ENCODE results near the gene FHIT.

FHIT gene

GRCh38 chr3:60336061-60336460, 915.2 kb downstream of the FHIT start:
- Histone ChIP-seq H3K4me3 (ENCODE audit: low read depth, low read length) (no peak overlapping the region), H3K27ac (ENCODE audit: low read depth, low read length) (no peak overlapping the region), H3K9ac (ENCODE audit: low read length) (no peak overlapping the region), H3K4me1 (ENCODE audit: control insufficient read depth, insufficient read depth, low read length) (no peaks in the 10 kb centered on the region), H3K9me3 (ENCODE audit: control insufficient read depth, insufficient read depth, low read depth, low read length) (no peaks in the 10 kb centered on the region), H3K36me3 (ENCODE audit: control insufficient read depth, insufficient read depth, low read length) (no peaks in the 10 kb centered on the region), H3K27me3 (ENCODE audit: control insufficient read depth, insufficient read depth, low read length) (no peaks in the 10 kb centered on the region)

- no peaks in the 10 kb centered on the region for H3K4me1 ChIP-seq (ENCODE audit: control insufficient read depth, insufficient read depth, low read length)
- H3K9ac ChIP-seq (ENCODE audit: low read length) = no peak overlapping the region
- H3K27me3 ChIP-seq (ENCODE audit: control insufficient read depth, insufficient read depth, low read length) = no peaks in the 10 kb centered on the region
- no peak overlapping the region for H3K27ac ChIP-seq (ENCODE audit: low read depth, low read length)
- H3K36me3 ChIP-seq (ENCODE audit: control insufficient read depth, insufficient read depth, low read length) = no peaks in the 10 kb centered on the region
- H3K9me3 ChIP-seq (ENCODE audit: control insufficient read depth, insufficient read depth, low read depth, low read length) = no peaks in the 10 kb centered on the region
- H3K4me3 ChIP-seq (ENCODE audit: low read depth, low read length) = no peak overlapping the region
Measured at GRCh38 chr3:60333710-60334109, 917.5 kb downstream of the FHIT start.

GRCh38 chr3:60330107-60330506, 921.1 kb downstream of the FHIT start:
- H3K9me3 ChIP-seq (ENCODE audit: control insufficient read depth, insufficient read depth, low read depth, low read length) = no peaks in the 10 kb centered on the region
- no peak overlapping the region for H3K27ac ChIP-seq (ENCODE audit: low read depth, low read length)
- no peaks in the 10 kb centered on the region for H3K4me1 ChIP-seq (ENCODE audit: control insufficient read depth, insufficient read depth, low read length)

GRCh38 chr3:60325610-60326170, 925.6 kb downstream of the FHIT start:
- H3K9ac ChIP-seq (ENCODE audit: low read length) = no peak overlapping the region
- no peaks in the 10 kb centered on the region for H3K27me3 ChIP-seq (ENCODE audit: control insufficient read depth, insufficient read depth, low read length)
- no peaks in the 10 kb centered on the region for H3K9me3 ChIP-seq (ENCODE audit: control insufficient read depth, insufficient read depth, low read depth, low read length)
- no peak overlapping the region for H3K27ac ChIP-seq (ENCODE audit: low read depth, low read length)
- H3K4me1 ChIP-seq (ENCODE audit: control insufficient read depth, insufficient read depth, low read length) = peaks cover 10% of the 10 kb centered on the region
- no peak overlapping the region for H3K4me3 ChIP-seq (ENCODE audit: low read depth, low read length)
- H3K36me3 ChIP-seq (ENCODE audit: control insufficient read depth, insufficient read depth, low read length) = no peaks in the 10 kb centered on the region

More at GRCh38 chr3:60330107-60330506, 921.1 kb downstream of the FHIT start:
- no peak overlapping the region for H3K9ac ChIP-seq (ENCODE audit: low read length)
- H3K27me3 ChIP-seq (ENCODE audit: control insufficient read depth, insufficient read depth, low read length) = no peaks in the 10 kb centered on the region
- no peaks in the 10 kb centered on the region for H3K36me3 ChIP-seq (ENCODE audit: control insufficient read depth, insufficient read depth, low read length)
- no peak overlapping the region for H3K4me3 ChIP-seq (ENCODE audit: low read depth, low read length)

GRCh38 chr3:60323651-60324050, 927.6 kb downstream of the FHIT start:
- H3K4me3 ChIP-seq (ENCODE audit: low read depth, low read length) = no peak overlapping the region
- H3K9me3 ChIP-seq (ENCODE audit: control insufficient read depth, insufficient read depth, low read depth, low read length) = no peaks in the 10 kb centered on the region
- no peaks in the 10 kb centered on the region for H3K27me3 ChIP-seq (ENCODE audit: control insufficient read depth, insufficient read depth, low read length)
- H3K4me1 ChIP-seq (ENCODE audit: control insufficient read depth, insufficient read depth, low read length) = peaks cover 10% of the 10 kb centered on the region
- H3K27ac ChIP-seq (ENCODE audit: low read depth, low read length) = no peak overlapping the region
- no peaks in the 10 kb centered on the region for H3K36me3 ChIP-seq (ENCODE audit: control insufficient read depth, insufficient read depth, low read length)
- no peak overlapping the region for H3K9ac ChIP-seq (ENCODE audit: low read length)

- no peaks in the 10 kb centered on the region for H3K36me3 ChIP-seq (ENCODE audit: control insufficient read depth, insufficient read depth, low read length)
Measured at GRCh38 chr3:60323180-60323579, 928.1 kb downstream of the FHIT start.

GRCh38 chr3:60322298-60322856, 928.9 kb downstream of the FHIT start:
- Histone ChIP-seq H3K27me3 (ENCODE audit: control insufficient read depth, insufficient read depth, low read length) (no peaks in the 10 kb centered on the region), H3K9me3 (ENCODE audit: control insufficient read depth, insufficient read depth, low read depth, low read length) (no peaks in the 10 kb centered on the region), H3K4me1 (ENCODE audit: control insufficient read depth, insufficient read depth, low read length) (peaks cover 10% of the 10 kb centered on the region), H3K4me3 (ENCODE audit: low read depth, low read length) (no peak overlapping the region), H3K36me3 (ENCODE audit: control insufficient read depth, insufficient read depth, low read length) (no peaks in the 10 kb centered on the region), H3K9ac (ENCODE audit: low read length) (no peak overlapping the region), H3K27ac (ENCODE audit: low read depth, low read length) (no peak overlapping the region)

More at GRCh38 chr3:60323180-60323579, 928.1 kb downstream of the FHIT start:
- H3K4me1 ChIP-seq (ENCODE audit: control insufficient read depth, insufficient read depth, low read length) = peaks cover 10% of the 10 kb centered on the region
- H3K9ac ChIP-seq (ENCODE audit: low read length) = no peak overlapping the region
- no peaks in the 10 kb centered on the region for H3K27me3 ChIP-seq (ENCODE audit: control insufficient read depth, insufficient read depth, low read length)
- H3K4me3 ChIP-seq (ENCODE audit: low read depth, low read length) = no peak overlapping the region
- H3K27ac ChIP-seq (ENCODE audit: low read depth, low read length) = no peak overlapping the region
- H3K9me3 ChIP-seq (ENCODE audit: control insufficient read depth, insufficient read depth, low read depth, low read length) = no peaks in the 10 kb centered on the region

- no peak overlapping the region for H3K4me3 ChIP-seq (ENCODE audit: low read depth, low read length)
- H3K9ac ChIP-seq (ENCODE audit: low read length) = no peak overlapping the region
- no peaks in the 10 kb centered on the region for H3K9me3 ChIP-seq (ENCODE audit: control insufficient read depth, insufficient read depth, low read depth, low read length)
- peaks cover 15% of the 10 kb centered on the region for H3K4me1 ChIP-seq (ENCODE audit: control insufficient read depth, insufficient read depth, low read length)
- H3K27me3 ChIP-seq (ENCODE audit: control insufficient read depth, insufficient read depth, low read length) = no peaks in the 10 kb centered on the region
- H3K27ac ChIP-seq (ENCODE audit: low read depth, low read length) = no peak overlapping the region
- H3K36me3 ChIP-seq (ENCODE audit: control insufficient read depth, insufficient read depth, low read length) = no peaks in the 10 kb centered on the region
Measured at GRCh38 chr3:60319179-60319858, 931.9 kb downstream of the FHIT start.

GRCh38 chr3:60316121-60316797, 935.0 kb downstream of the FHIT start:
- H3K9me3 ChIP-seq (ENCODE audit: control insufficient read depth, insufficient read depth, low read depth, low read length) = no peaks in the 10 kb centered on the region
- no peaks in the 10 kb centered on the region for H3K36me3 ChIP-seq (ENCODE audit: control insufficient read depth, insufficient read depth, low read length)
- H3K4me3 ChIP-seq (ENCODE audit: low read depth, low read length) = no peak overlapping the region
- no peak overlapping the region for H3K9ac ChIP-seq (ENCODE audit: low read length)
- H3K27ac ChIP-seq (ENCODE audit: low read depth, low read length) = no peak overlapping the region
- H3K27me3 ChIP-seq (ENCODE audit: control insufficient read depth, insufficient read depth, low read length) = no peaks in the 10 kb centered on the region
- peaks cover 5% of the 10 kb centered on the region; the same call in 1 of the 2 replicates for H3K4me1 ChIP-seq (ENCODE audit: control insufficient read depth, insufficient read depth, low read length)

- Histone ChIP-seq H3K36me3 (ENCODE audit: control insufficient read depth, insufficient read depth, low read length) (no peaks in the 10 kb centered on the region), H3K27ac (ENCODE audit: low read depth, low read length) (no peak overlapping the region), H3K9me3 (ENCODE audit: control insufficient read depth, insufficient read depth, low read depth, low read length) (no peaks in the 10 kb centered on the region), H3K27me3 (ENCODE audit: control insufficient read depth, insufficient read depth, low read length) (no peaks in the 10 kb centered on the region), H3K4me1 (ENCODE audit: control insufficient read depth, insufficient read depth, low read length) (peaks cover 5% of the 10 kb centered on the region; the same call in 1 of the 2 replicates), H3K4me3 (ENCODE audit: low read depth, low read length) (no peak overlapping the region), H3K9ac (ENCODE audit: low read length) (no peak overlapping the region)
Measured at GRCh38 chr3:60313951-60314461, 937.2 kb downstream of the FHIT start.
